SK-N-SH (cell line): ENCODE data around the gene PIP4K2B.

Experiments used
- CTCF ChIP-seq: fragments of 200-600 bp; sonication (generic); IDR thresholded peaks from 2 replicates; pipeline ENCODE4 v1.6.1; 2017; ENCODE audit warnings: antibody characterized with exemption, mild to moderate bottlenecking, moderate library complexity
- GABPA ChIP-seq: IDR thresholded peaks from 2 replicates; pipeline ENCODE4 v1.4.0; 2012; ENCODE audit warnings: low read depth, mild to moderate bottlenecking

- no peak for TF ChIP-seq GABPA
- no peak for TF ChIP-seq CTCF
Measured at GRCh38 chr17:38727736-38728135, 71.6 kb downstream of the PIP4K2B start.
